G401 (cell line): ENCODE data around the gene ARHGEF4. TPM values are rescaled to one million over a fixed set of nuclear protein-coding genes. Genes with fewer than 3 reads are reported as not detected.
"Not testable (repeated sequence)": the region's sequence is repeated elsewhere in the genome, so short reads cannot be mapped to it uniquely, and the experiment has no call there.

Experiments
- DNase-seq: peaks from one replicate; pipeline ENCODE4 v3.0.0-alpha.2; 2015; ENCODE audit warnings: low spot score
- in situ Hi-C: cut with HindIII; loops from 2 replicates; pipeline ENCODE4 v1.10.0; 2016; ENCODE audit warnings: low sequenced_read_pairs, mixed read lengths
- total RNA-seq: library from RNA; depleted of rRNA; stranded (reverse); fragments of >200 nt; shearing (Covaris generic); gene quantifications from 2 replicates; pipeline ENCODE4 v1.2.3, GENCODE V29; 2014

Gene ARHGEF4
- total RNA-seq, 1 experiment from 2014 or later = 0.10 TPM

DNA sequence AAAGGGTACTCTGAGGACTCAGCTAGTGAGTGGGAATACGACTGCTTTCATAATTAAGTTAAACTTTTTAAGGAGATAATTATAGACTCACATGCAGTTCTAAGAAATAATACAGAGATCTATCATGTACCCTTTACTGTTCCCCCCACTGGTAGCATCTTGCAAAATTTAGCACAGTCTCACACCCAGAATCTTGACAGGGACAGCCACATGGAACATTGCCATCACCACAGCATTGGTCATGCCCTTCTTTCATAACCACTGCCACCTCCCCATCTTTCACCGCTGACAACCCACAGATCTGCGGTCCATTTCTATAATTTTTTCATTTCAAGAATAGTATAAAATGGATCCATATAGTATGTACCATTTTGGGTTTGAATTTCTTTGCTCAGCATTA, 37.8 kb downstream of the ARHGEF4 start:
- DNase-seq = no peak
- in situ Hi-C loops = no loop called here

DNA sequence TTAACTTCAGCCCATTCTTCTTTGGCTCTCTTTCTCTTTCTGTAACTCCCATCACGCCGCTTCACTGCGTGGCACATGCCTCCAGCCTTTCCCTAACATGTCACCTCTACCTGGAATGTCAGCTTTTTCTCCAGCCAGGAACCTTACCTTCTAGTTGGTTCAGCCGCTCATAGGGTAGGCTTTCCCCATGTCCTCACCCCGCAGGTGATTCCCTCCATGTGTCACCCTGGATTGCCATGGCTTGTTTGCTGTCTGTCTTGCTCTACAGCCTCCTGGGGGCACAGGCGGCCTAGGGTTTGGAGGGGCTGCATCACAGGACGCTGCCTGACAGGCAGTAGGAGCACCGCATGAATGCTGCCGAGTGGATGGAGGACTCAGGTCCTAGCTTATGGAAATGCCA, 39.2 kb downstream of the ARHGEF4 start:
- DNase-seq = no peak
- in situ Hi-C loops = no loop called here

DNA sequence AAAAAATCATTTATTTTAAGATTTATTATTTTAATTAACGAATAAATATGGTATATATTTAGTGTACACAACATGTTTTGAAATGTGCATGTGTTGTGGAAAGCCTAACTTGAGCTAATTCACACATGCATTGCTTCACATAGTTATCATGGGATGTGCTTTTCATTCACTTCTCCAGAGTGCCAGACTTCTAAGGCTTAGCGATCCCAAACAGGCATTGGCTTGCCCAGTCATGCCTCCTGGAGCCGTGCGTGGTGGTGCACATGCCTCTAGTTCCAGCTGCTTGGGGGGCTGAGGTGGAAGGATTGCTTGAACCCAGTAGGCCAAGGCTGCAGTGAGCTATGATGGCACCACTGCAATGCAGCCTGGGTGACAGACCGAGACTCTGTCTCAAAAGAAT, 40.5 kb downstream of the ARHGEF4 start:
- no peak for DNase-seq
- in situ Hi-C loops = no loop called here

DNA sequence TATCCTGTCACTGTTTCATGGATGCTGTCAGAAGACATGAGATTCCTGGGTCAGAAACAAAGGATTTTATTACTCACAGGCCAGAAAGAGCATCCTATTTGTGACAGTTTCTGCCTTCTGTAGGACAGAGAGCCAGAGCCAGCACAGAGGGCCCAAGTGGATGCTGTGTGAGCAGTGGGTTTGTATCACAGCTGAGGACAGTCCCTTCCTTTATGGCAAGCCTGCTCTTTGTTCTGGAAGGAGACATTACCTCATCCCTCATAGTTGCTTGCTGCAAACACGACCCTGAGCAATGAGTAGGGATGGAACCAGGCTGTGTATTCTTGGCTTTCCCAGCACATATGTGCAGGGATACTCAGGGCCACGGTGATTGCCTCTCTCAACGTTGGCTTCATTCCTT, 41.6 kb downstream of the ARHGEF4 start:
- in situ Hi-C loops = no loop called here
- no peak for DNase-seq

DNA sequence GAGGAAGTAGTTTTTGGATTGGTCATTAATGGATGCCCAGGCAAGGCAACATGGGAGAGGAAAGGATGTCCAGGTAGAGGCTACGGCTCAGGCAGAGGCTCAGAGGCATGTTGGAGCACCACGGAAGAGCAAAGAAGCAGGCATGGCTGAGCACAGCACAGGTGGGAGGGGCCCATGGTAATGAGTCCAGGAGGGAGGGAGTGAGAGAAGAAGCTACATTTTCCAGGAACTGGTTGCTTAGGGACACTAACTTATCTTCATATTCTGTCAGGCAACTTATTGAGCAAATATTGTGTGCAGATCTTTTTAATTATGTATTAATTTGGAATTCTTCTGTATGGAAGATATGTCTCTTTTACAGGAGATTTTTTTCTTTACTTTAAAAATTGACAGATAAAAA, 42.2 kb downstream of the ARHGEF4 start:
- in situ Hi-C loops = no loop called here
- DNase-seq = no peak

DNA sequence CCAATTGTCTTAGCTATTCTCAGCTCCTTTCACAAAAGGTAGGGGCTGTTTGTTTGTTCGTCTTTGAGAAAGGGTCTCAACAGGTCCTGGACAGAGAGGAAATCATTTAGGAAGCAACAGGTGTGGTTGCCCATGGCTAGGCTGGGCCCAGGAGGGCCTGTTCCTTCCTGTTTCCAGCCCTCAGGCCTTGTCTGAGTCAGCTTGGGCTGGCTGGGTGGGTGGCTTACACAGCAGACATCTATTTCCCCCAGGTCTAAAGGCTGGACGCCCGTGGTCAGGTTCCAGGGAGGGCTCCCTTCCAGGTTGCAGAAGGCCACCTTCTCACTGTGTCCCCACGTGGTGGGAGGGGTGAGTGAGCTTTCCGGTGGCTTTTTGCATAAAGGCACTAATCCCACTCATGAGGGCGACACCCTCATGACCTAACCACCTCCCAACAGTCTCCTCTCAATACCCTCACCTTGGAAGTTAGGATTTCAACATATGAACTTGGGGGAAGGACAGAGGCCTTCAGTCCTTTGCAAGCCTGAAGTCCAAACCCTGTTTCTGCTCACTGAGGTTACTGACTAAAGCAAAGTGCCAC, 45.5 kb downstream of the ARHGEF4 start:
- DNase-seq = no peak
- in situ Hi-C loops = no loop called here

DNA sequence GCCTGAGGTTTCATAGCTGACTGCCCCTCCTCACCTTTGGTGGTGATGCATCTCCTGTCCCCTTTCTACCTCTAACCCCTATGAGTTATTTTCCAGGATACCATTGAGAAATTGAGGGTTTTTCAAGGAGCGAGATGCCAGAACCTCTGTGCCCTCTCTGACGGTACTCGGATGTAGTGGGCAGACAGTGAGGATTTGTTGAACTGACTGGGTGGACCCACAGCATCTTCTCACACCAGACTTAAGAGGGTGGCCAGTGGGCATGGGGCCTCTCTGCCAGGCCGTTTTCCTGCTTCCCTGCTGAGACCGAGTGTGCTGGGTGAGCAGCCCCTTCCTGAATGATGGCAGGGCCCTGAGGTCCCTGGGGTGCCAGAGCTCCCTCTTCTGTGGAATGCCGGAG, 46.3 kb downstream of the ARHGEF4 start:
- in situ Hi-C loops = no loop called here
- DNase-seq = no peak

DNA sequence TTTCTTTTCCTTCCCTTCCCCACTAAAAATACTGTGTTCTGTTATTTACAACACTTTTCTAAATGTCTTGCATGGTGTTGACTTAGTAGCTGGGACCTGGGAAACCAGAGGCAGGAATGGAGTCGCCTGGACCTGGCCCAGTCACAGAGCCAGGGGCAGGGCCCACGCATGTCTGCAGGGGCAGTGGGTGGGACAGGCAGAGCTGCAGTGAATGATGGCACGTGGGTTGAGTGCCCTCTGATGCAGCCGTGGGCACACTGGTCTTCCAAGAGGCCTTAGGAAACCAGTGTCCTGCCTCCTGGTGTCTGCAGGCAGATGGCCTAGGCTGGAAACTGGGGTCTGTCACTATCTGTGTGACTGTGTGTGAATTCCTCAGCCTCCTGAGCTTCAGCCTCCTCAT, 46.8 kb downstream of the ARHGEF4 start:
- DNase-seq = no peak

DNA sequence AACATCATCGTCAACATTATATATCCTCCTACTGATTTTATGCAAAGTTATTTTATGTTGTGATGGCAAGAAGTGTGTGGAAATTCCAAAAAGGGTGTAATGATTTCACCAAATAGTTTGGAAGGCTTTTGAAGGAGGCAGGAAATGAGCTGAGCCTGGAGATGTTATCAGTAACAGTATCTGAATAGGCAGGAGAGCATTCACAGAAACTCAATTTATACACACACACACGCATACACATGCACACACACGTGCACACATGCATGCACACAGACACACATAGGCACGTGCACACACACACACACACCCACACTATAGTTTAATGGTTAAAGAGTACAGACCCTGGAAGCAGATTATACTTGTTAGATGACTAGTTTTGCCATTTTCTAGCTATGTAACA, 47.3 kb downstream of the ARHGEF4 start:
- in situ Hi-C loops = no loop called here
- DNase-seq = no peak

More for the DNA sequence above, 46.8 kb downstream of the ARHGEF4 start:
- in situ Hi-C loops = no loop called here

DNA sequence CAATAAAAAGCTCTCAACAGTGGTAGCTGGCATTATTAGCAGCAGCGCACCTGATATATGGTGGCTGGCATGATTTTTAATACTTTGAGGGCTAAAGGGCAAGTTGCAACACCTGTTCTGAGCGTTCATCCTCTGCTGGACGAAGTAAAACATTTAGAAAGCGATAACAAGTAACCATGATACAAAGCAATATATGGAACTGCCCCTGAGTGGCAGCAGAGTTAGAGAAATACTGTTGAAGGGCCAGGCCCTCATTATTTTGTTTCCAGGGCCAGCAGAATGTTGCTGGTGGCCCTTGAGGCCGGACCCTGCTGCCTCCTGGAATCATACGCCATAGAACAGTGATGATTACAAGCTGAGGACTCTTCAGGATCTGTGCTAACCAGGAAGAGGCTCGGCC, 47.8 kb downstream of the ARHGEF4 start:
- DNase-seq = no peak
- in situ Hi-C loops = no loop called here

DNA sequence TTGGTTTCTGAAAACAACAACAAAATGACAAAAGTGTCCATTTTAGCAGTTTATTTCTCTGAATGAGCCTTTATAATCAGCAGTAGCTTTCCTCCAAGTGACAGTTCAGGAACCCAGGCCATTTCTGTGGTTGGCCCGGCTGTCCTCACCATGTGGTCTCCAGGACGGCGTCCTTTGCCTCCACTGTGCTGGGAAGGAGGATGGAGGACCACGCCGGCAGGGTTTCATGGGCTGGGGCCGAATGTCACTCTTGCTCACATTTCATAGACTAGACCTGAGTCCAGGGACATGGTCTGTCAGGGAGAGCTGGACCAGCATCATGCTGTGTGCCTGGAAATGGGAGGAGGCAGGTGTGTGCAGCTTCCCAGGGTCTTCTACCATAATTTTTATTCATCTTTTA, 50.9 kb downstream of the ARHGEF4 start:
- in situ Hi-C loops = no loop called here
- DNase-seq = no peak

DNA sequence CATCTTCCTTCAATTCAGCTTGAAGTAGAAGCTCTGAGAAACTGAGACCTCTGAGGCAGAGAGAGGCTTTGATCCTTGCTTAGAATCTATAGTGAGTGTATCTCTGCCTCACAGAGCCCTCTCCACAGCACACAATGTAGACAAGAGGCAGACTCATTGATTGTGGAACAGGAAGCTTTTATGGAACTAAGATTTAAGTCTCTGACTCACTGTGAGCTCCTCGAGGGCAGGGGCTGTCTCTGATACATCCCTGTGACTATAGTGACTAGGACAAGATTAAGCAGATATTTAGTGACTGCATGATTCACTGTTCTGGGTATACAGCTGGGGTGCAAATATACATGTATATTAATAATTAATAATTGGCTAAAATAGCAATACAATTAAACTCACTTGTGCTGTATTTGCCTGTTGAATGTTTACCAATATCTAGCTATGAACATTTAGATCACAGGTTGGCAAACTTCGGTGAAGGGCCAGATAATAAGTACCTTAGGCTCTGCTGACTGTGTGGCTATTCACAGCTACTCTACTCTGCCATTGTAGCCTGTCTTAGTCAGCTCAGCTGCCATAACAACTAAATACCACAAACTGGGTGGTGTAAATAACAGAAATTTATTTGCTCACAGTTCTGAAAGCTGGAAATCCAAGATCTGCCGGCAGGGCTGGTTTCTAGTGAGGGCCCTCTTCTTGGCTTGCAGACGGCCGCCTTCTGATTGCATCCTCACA, 54.4 kb downstream of the ARHGEF4 start:
- no peak for DNase-seq
- in situ Hi-C loops = no loop called here

DNA sequence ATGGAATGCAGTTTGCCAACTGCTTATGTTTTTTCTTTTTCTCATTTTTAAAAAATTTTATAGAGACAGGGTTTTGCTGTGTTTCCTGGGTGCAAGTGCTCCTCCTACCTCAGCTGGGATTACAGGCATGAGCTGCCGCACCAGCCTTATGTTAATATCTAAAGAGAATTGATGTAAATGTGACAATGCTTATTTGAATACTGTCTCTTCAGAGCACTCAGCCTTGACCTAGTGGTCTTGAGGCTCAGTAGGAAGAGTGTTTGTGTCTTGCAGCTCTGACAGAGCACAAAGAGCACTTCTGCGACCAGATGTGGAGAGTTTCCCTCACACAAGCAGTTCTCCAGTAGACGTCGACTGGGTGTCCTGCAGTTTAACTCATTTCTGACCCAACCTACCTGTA, 55.3 kb downstream of the ARHGEF4 start:
- no peak for DNase-seq
- in situ Hi-C loops = no loop called here

DNA sequence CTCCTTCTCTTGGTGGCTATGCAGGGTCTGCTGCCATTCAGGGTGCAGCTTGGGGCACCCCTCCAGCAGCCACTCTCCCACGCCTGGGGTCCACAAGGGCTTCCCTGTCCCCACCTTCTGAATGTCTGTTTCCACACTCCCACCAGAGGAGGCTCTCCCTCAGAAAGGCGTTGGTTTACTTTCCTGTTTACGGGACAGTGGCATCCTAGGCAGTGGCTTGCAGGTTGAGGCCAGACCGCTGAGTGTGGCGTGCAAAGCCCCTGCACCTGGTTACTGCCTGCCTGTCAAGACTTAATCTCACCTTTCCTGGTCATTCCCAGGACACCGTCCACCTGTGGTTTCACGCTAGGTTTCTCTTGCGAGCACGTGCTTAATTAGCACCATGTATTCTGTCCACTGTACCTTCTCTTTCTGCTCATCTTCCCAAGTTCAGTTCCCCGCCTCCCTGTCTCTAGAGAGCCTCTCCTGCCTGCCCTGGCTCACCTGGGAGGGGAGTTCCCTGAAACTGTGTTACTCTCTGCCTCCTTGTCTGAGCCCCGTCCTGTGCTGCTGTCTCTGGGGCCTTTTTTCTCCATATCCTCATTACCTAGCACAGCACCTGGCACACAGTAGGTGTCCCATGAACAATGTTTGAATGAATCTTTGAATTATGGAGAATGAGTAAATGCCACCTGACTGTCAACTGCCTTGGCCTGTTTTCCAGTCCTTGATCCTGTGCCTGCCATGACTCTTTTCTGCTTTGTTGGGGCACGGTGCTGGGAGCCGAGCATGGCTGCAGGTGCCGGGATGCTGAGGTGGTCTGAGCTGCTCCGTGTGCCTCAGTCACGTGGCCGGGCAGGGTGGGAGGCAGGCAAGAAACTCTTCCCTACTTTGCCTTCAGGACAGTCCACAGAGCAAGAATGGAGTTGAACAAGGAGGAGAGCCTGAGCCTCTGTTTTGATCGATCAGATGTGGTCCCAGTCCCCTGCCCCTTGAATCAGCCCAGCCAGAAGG, 56.4 kb downstream of the ARHGEF4 start:
- DNase-seq = no peak
- in situ Hi-C loops = no loop called here

DNA sequence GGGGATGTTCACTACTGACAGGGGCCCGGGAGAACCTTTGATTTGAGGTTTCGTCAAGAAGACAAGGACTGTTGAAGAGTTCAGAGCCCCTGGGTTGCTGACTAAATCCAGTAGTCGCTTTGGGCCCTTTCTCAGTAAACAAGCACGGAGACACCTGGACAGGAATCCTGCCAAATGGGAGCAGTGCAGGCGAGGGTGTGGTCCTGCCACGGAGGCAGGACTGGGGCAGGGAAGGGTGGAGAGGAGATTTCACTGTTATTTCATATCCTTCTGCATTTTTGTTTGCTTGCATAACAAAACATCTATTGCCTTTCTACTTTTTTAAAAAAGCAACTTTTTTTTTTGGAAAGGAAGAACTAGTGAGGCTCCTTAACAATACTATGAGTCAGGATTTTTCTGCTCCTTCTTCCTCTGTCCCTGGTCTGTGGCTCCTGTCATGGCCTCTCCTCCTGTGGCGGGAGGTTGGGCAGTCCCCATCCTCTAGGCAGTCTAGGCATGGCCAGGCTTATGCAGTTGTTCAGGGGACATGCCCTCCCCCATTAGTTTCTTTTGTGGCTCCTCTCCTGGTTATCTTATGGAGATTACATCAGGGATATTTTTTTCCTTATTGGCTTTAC, 57.7 kb downstream of the ARHGEF4 start:
- DNase-seq = no peak
- in situ Hi-C loops = no loop called here

DNA sequence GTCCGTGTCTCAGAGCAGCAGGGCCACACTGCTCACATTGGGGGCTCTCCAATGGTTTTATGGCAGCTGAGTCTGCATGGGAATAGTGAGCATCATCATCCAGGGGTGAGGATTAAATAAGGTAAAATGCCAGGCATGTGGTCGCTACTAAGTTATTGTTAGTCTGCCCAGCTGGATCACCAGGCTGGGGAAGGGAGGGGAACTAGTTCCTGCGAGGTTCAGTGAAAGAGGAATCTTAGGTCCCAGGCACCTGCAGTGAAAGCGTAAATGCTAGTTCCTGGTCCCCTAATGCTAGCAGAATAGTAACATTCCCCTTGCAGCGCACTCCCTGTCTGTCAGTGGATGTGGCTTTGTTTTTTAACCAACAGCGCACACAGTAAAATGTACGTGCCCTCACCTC, 60.1 kb downstream of the ARHGEF4 start:
- in situ Hi-C loops = no loop called here
- no peak for DNase-seq

DNA sequence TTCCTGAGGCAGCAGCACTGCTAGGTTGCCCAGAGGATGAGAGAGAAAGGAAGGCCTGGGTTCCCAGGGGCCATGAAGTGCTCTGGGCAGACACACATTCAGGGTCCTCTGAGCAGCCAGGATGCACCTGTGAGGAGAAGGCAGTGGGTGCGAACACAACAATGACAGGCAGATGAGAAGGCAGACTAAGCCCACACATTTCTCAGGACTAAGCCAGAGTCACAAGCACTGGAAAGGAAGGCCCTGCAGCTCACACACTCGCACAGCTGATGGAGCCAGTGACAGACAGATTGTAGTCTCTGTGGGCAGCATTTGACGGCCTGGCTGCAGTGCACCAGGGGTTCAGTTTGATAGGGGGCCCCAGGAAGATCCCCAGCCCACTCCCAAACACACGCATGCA, 61.8 kb downstream of the ARHGEF4 start:
- no peak for DNase-seq
- in situ Hi-C loops = no loop called here

DNA sequence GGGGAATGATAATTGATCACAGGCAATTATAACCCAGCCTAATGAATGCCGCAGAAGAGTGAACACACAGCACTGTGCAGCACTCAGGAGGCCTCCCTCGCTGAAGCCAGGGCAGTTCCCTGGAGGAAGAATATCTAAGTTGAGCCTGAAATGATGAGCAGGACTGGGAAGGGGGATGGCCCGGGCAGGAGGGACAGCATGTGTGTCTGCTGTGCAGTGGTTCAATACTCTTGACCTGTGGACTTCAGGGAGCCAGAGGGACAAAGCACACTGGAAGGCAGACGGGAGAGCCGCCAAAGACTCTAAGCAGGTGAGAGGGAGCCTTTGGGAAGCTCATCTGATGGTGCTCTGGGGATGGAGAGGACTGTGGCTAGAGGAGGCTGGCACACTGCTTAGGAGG, 62.6 kb downstream of the ARHGEF4 start:
- in situ Hi-C loops = no loop called here

DNA sequence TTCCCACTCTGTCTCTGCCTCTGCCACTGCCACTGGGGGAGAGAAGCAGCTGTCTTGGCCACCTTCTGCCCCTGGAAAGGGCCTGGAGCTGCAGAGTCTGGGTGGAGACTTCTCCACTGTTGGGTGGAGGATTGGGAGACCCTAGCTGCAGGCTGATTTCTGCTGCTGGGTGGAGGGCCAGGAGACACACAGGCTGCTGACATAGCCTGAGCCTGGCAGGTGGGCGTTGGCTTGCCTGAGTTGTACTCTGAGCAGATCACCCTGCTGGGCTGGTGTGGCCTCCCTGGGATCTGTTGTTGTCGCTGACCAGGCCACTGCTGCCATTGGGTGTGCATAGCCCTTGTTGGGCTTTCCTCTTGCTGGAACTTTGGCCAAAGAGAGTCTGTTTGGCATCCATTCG, 64.3 kb downstream of the ARHGEF4 start:
- in situ Hi-C loops = no loop called here
- no peak for DNase-seq

More for the DNA sequence above, 62.6 kb downstream of the ARHGEF4 start:
- no peak for DNase-seq

DNA sequence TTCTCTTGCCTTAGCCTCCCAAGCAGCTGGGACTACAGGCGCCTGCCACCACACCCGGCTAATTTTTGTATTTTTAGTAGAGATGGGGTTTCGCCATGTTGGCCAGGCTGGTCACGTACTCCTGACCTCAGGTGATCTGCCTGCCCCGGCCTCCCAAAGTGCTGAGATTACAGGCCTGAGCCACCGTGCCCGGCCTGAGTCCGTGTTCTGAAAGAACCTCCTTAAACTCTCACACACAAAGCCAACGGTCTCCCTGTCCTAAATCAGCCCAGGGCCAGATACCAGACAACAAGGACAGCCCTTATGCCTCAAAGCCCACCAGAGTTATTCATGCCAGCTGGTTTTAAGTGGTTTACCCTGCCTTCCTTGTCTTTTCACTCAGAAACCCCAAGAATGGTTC, 64.9 kb downstream of the ARHGEF4 start:
- in situ Hi-C loops, DNase-seq: not testable (repeated sequence)
